Kidney (tissue), 14 donors: ENCODE data around the gene ZIC1. TPM values are rescaled to one million over a fixed set of nuclear protein-coding genes. Genes with fewer than 3 reads are reported as not detected.

ENCODE experiments used
- DNase-seq, 5 donors: peaks; one replicate each; pipeline ENCODE4 v3.0.0-alpha.2; 2013 to 2020
- FAIRE-seq: peaks from 2 replicates; lab custom pipeline; 2012; peaks lifted over from hg19 to GRCh38; lab: Jason Lieb, UNC
- H3K27ac ChIP-seq, 2 donors: one replicate each; pipeline ENCODE4 v1.7.0; 2013; ENCODE audit warnings: low read depth in 2 of 2, low read length in 2 of 2, inconsistent platforms in 1 of 2
- H3K27me3 ChIP-seq: one replicate; pipeline ENCODE4 v1.7.1; 2013; ENCODE audit warnings: low read length, inconsistent platforms; ENCODE audit not compliant: control insufficient read depth, insufficient read depth
- H3K36me3 ChIP-seq, 3 donors: one replicate each; pipeline versions ENCODE4 v1.7.0 to v1.7.1; 2013; ENCODE audit warnings: low read length in 3 of 3, control low read depth in 1 of 3, inconsistent platforms in 1 of 3; ENCODE audit not compliant: insufficient read depth in 3 of 3, control insufficient read depth in 2 of 3
- H3K4me1 ChIP-seq, 3 donors: one replicate each; pipeline versions ENCODE4 v1.7.0 to v1.7.1; 2013; ENCODE audit warnings: low read length in 3 of 3, inconsistent platforms in 1 of 3, low read depth in 1 of 3; ENCODE audit not compliant: control insufficient read depth in 2 of 3, insufficient read depth in 2 of 3
- H3K4me3 ChIP-seq, 3 donors: one replicate each; pipeline versions ENCODE4 v1.7.0 to v1.8.1; 2013; ENCODE audit warnings: low read length in 3 of 3, control low read depth in 1 of 3, inconsistent platforms in 1 of 3
- H3K9ac ChIP-seq, 3 donors: one replicate each; pipeline versions ENCODE4 v1.7.0 to v1.7.1; 2013; ENCODE audit warnings: low read length in 3 of 3, control low read depth in 1 of 3, inconsistent platforms in 1 of 3
- H3K9me3 ChIP-seq, 3 donors: one replicate each; pipeline versions ENCODE4 v1.7.0 to v1.7.1; 2013; ENCODE audit warnings: low read length in 3 of 3, control low read depth in 1 of 3, inconsistent platforms in 1 of 3; ENCODE audit not compliant: control insufficient read depth in 2 of 3, insufficient read depth in 1 of 3
- CTCF ChIP-seq: IDR thresholded peaks from 3 replicates; pipeline ENCODE4 v1.5.1; 2012; ENCODE audit warnings: mild to moderate bottlenecking, moderate library complexity, borderline replicate concordance; ENCODE audit not compliant: insufficient read depth; ENCODE audit errors: extremely low read depth
- intact Hi-C: fragments of 100-400 bp; cut with DNase I; formaldehyde crosslinking; loops from one replicate; pipeline ENCODE4 v1.11.1; 2022
- polyA plus RNA-seq: library from polyadenylated mRNA; stranded (reverse); fragments of 350-450 nt; fragmentation: Illumina TruSeq; extraction: RNeasy Lipid Tissue Mini Kit (QIAGEN cat#74804); gene quantifications from one replicate; pipeline ENCODE4 v1.2.3, GENCODE V29; 2014; ENCODE audit warnings: low read depth, low replicate concordance; ENCODE audit not compliant: insufficient read depth
- total RNA-seq: library from RNA; stranded (reverse); fragmentation: NEBNext Ultra II Directional; extraction: Animal tissue kit (Norgen Biotek cat#: 25700); gene quantifications from one replicate; pipeline ENCODE4 v1.2.1, GENCODE V29; 2021
- donor health status: control.
- donor health status: control.
- donor health status: control.
- donor health status: control.
- donor health status: control.
- donor health status: DM: yes; HTN: yes; CAD: no.
- donor health status: Normal renal cell carcinoma (clear cell type).

ZIC1 gene
- total and polyA plus RNA-seq, 2 donors from 2014 or later, result not detected

DNA sequence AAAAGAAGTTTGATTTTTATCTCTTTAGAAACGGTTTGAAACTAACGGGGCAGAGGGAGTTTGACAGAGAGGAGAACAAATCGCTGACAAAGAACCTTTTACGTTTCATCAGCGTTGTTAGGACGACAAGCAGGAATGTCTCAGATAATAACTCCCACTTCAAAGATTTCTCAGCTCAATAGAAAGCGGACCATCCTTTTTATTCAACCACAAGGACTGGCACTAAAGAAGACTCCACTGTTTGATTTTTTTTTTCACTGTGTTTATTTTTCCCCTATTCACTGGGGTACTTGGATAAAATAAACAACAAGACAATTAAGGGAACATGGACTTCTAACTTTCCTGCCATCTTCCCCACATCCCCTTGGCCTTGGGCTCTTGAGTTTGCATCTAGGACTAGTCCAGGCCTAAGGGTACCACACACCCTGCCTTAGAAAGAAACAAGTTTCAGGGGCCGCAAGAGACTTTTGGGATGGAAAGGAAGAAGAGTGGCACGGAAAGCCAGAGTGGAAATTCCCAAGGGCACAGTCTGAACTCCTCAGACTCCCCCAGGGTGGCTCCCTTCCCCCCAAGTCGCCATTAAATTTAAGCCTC, 21.8 kb upstream of the ZIC1 start:
- Histone ChIP-seq H3K4me1 (peaks cover 0 to 6% (median 0%) of the 10 kb centered on the region in 3 donors), H3K27me3 (peaks cover 90% of the 10 kb centered on the region), H3K27ac (no peak overlapping the region), H3K9ac (no peak overlapping the region), H3K9me3 (no peaks in the 10 kb centered on the region), H3K4me3 (no peak overlapping the region), H3K36me3 (no peaks in the 10 kb centered on the region)
- intact Hi-C loops, result no loop called here
- no peak for TF ChIP-seq CTCF
- no peak for FAIRE-seq
- no peak for DNase-seq

DNA sequence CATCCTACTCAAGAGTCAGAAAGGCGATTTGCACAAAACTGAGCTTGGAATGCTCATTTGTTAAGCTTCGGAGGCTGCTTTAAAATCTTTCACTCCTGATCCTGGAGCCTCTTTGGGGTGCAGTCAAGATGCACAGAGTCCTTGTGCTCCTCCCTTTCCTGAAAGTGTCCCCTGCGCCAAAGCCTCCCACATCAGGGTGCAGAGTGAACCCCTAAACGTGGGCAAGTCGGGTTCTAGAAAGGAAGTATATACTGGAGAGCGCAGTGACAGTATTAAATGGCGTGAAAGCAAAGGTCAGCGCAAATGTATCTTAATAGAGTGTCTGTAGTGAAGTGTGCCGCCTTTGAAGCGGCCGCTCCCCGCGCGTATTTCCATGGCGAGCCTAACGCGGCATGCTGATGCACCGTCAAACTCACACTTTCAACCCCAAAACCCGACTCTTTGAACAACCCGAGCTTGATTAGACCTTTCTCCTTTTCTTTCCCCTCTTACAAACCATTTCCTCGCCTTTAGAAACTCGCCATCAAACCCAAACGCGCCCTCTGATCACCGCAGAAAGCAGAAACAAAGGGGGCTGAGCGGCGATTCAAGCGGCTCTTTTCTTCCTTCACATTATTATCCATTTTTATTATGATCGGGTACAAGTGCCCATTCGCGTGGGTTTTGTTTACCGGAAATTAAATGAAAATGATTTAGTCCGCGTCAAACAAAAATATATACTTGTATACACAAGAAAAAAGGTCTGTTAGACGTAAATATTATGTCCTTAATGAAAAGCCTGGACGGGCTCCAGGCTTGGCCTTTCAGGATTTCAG, 21.1 kb upstream of the ZIC1 start:
- H3K27me3 ChIP-seq, result peaks cover 91% of the 10 kb centered on the region
- FAIRE-seq, result no peak
- intact Hi-C loops, result no loop called here
- no peaks in the 10 kb centered on the region for H3K9me3 ChIP-seq
- no peak for TF ChIP-seq CTCF
- no peak overlapping the region for H3K27ac ChIP-seq
- no peak for DNase-seq
- peaks cover 0 to 6% (median 0%) of the 10 kb centered on the region in 3 donors for H3K4me1 ChIP-seq
- H3K9ac ChIP-seq, result no peak overlapping the region
- H3K36me3 ChIP-seq, result no peaks in the 10 kb centered on the region
- H3K4me3 ChIP-seq, result no peak overlapping the region

DNA sequence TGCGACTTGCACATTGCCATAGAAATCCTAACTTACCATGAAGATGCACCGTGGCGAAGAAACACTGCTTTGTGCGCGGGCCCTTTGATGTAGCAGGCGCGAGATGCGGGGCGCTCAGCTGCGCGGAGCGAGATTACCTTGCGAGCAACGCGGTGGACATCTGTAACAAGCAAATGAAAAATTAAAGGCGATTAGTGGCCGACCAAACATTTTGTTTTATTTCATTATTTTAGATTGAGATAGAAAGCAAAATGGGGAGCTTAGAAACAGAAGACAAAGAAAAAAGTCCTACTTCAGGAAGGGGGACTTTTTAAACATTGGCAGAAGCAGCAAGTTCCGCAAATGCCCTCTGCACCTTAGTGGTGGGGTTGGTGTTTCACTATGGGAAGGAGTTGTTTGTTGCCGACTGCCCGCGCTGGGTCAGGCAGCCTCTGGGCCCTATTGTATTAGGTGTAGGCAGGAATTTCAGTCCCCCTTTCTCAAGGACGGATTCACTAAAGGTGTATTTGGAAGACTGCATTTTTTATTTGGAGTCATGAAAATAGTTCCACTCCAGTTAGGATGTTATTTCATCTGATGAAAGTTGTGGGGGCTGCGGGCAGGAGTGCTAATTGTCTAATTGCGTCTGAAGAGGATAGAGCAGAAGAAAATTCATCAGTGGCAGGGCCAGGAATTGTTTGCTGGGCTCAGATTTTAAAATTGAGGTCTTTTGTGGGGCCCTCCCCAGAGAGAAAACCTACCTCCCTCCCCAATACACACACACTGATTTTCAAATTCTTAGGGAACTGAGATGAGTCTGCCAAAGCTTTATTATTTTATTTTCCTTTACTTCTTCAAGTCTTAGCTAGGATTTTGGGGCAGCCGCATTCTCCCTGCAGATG, 20.2 kb upstream of the ZIC1 start:
- no peak for TF ChIP-seq CTCF
- intact Hi-C loops, result no loop called here
- DNase-seq (no peak), FAIRE-seq (no peak)
- Histone ChIP-seq H3K9ac (no peak overlapping the region), H3K27me3 (peaks cover 85% of the 10 kb centered on the region), H3K4me1 (peaks cover 0 to 6% (median 0%) of the 10 kb centered on the region in 3 donors), H3K9me3 (no peaks in the 10 kb centered on the region), H3K36me3 (no peaks in the 10 kb centered on the region), H3K27ac (no peak overlapping the region), H3K4me3 (no peak overlapping the region)
